Stimulated activated CD4-positive, alpha-beta T cell treated with anti-CD3 and anti-CD28 coated beads, TNF-alpha, amount 100 ng/mL, for 24 hours (primary cell): Measurements from ENCODE around the gene GEN1.
"Not testable (repeated sequence)": the region's sequence is repeated elsewhere in the genome, so short reads cannot be mapped to it uniquely, and the experiment has no call there.

Experiments used
- DNase-seq, 3 experiments: peaks; one replicate each; pipeline ENCODE4 v3.0.0-alpha.2; 2020; ENCODE audit warnings: low read depth in 3 of 3

GEN1 gene

GRCh38 chr2:17799301-17800120 is 45.6 kb downstream of the GEN1 start:
- DNase-seq, result no peak

DNA sequence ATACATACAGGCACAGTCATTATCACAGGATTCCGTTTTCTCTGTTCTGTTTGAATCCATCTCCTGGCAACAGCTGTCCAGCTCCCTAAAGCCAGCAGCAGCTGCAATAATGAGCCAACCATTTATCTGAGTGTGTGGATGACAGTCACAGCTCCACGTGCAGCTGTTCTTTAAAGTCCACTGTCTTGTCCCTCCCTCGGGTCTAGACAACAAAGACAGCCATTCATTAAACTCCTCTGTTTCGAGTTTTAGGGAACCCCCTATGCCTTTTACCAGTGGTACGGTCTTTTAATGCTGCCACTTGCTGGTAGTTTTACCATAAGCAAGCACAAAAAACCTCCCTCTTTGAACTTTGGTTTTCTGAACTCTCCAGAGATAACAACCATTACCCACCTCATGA is 46.3 kb downstream of the GEN1 start:
- DNase-seq, result no peak

DNA sequence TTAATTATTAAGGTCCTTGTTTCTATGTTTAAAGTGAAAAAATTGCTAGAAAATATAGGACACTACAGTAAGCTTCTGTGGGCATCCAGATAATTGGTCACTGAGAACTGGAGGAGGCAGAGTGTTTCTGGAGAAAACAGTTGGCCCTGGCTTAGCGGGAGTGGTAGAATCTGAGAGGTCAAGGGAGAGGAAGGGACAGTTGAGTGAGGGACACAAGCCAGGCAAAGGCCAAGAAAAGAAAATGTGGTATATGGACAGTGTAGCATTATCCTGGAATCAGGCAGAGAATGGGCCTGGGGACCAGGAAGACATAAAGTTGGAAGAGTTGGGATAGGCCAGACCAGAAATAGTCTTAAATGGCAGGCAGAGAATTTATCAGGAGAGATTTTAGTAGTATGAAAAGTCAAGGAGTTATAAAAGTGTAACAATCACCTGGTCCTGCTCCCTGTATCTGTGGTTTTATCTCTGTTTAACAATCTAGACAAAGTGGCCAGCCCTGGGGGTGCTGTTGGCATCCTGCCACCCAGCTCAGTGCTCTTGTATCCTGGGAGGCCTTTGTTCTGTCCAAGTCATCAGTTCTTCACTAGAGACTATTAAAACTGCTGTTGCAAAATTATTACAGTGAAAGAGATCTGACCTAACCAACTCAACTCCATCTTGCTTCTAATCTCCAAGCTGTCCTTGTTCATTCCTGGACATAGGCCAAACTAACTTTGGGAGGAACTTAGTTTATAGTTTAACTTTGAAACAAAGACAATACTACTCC is 46.9 kb downstream of the GEN1 start:
- no peak for DNase-seq

DNA sequence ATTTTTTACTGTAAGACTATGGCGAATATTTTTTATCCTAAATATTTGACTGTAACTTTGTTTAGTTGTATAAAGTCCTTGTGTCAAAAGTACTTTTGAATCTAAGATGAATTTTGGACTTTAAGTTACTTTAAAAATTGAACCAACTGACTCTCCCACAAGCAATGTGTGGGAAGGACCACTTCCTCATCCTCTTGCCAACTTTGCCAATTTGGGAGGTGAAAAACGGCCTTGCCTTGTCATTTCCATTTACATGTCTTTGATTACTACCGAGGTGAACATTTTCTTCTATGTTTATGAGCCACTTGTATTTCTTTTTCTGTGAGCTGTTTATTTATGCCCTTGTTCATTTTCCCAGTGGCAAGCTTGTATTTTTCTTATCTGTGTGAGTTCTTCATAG is 49.6 kb downstream of the GEN1 start:
- DNase-seq, result no peak

- DNase-seq, result no peak
Observed at GRCh38 chr2:17804358-17804757, 50.4 kb downstream of the GEN1 start.

DNA sequence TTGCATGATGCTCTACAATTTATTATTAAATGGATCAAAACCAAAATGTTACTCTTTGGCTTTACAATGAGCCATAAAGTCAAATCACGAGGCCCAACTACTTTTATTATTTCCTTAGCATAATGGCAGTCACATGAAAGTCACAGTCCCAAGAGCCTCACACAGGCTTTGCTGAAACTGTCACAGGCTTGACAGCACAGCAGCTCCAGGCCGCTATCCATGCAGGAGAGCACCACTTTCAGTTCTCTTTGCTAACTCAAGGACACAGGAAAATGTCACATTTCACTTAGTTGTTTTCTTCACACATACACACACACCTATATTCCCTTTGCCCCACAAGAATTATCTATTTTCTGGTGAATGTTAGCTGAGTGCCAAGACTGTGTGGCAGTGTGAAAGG is 51.2 kb downstream of the GEN1 start:
- no peak for DNase-seq

DNA sequence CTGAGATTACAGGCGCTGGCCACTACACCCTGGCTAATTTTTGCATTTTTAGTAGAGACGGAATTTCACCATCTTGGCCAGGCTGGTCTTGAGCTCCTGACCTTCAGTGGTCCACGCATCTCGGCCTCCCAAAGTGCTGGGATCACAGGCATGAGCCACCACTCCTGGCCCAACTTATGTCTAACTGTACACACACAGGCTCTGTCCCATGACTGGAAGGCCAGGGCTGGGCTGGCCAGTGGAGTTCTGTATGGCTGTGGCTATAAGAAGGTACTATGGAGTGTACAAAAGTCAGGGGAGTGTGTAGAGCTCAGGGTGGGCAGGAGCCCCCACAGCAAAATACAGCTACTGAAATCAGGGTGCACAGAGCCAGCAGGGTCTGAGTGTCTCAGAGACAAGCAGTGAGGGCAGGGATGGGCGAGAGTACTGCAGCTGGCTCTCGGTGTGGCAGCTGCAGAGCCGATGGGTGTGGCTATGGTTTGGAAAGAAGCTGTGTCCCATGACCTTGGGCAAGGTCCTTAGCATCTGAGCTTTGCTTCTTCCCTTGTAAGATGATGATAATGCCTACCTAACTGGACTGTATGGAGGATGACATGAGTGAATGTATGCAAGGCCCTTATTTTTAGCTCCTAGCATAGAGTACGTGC is 51.9 kb downstream of the GEN1 start:
- DNase-seq, result no peak

DNA sequence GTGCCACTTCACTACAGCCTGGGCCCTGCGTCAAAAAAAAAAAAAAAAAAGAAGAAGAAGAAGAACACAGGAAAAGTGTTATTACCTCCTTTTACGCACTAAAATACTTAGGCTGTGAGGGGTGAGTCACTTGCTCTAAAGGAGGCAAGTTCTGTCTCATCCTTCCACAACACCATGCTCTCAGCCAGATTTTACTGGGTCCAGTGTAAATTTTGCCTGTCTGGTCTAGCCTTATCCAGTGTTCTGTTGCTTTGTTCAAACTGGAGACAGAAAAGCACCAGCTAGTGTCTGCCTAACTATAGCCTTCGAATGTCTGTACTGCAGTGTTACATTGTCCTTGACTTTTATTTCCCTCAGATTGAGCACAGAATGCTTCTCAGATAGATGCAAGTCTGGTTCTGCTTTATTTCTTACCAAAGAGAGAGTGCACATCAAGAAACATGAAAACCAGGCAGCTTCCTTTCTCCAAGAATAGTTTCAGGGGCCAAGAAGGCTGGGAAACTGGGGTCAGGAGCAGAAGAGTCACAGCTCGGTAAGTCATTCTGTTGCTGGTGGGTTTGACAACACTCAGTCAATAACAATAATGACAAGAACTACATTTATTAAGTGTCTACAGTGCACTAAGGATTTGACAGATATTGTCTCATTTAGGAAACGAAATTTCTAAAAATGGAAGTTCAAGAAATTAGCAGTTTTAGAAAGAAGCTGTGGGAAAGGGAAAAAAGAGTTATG is 59.2 kb downstream of the GEN1 start:
- DNase-seq, result no peak

DNA sequence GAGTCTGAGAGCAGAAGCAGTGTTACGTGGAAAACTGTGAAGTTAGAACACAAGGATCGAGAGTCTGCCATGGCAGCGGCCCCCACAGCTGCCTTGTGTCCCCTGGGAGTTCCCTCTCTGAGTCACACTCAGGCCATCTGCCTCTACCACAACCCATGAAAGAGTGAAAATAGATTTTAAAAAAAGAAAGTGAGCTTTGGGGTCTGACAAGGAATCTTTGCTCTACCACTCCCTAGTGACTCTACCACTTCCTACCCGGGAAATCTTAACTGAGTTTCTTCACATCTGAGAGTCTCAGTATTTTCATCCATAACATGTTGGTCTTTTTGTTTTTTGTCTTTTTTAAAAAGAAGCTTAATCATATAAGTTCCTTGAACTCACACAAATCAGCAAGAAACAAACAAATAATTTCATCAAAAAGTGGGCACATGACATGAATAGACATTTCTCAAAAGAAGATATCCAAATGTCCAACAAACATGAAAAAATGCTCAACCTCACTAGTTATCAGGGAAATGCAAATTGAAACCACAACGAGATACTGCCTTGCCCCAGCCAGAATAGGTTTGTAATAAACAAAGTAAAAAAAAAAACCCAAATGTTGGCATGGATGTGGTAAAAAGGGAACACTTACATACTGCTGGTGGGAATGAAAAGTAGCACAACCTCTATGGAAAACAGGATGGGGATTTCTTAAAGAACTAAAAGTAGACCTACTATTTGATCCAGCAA is 60.0 kb downstream of the GEN1 start:
- no peak for DNase-seq

GRCh38 chr2:17814601-17815000 is 60.7 kb downstream of the GEN1 start:
- no peak for DNase-seq

GRCh38 chr2:17815468-17816184 is 61.7 kb downstream of the GEN1 start:
- DNase-seq, result no peak

GRCh38 chr2:17816396-17817245 is 62.7 kb downstream of the GEN1 start, which contains the start of gene MSGN1:
MSGN1 (plus strand) TSS chr2:17816460; CDS start chr2:17816519, 59 bp downstream.
- no peak for DNase-seq

DNA sequence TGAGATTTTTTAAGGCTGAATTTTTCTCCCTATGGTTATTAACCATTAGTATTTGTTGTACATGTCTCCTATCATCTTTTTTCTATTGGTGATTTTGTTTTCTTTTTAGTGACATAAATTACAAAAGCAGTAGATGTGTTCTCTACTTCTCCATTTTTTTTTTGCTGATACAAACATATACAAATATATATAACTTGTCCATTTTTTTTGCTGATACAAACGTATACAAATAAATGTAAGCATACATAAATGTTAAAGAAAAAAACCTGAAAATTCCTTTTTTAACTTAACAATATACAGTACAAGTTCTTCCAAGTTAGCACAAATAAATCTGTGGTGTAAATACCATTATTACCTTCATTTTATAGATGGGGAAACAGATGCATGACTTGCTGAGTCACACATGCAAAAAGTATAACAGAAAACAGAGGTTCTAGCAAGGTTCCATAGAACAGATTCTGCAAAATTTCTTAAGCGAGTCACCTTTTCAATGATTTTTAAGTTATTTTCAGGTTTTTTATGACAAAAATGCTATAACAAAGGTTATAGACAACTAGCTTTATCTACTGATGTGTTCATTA is 64.4 kb downstream of the GEN1 start:
- no peak for DNase-seq

DNA sequence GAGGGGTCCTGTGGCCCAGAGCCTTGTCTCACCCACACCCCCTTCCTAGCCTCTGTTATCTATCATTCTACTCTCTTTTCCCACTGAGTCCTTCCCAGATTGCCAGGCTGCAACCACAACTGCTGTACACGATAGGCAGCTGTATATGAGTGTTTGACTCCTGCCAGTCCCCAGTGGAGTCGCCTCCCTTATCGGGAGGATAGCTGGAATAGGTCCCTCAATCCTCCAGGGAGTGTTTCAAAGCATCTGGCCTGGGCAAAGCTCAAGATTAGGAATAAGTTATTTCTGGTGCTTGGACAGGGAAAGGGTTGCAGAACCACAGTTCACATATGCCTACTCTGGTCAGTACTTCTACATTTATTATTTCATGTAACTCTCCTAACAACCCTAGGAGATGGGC is 67.1 kb downstream of the GEN1 start:
- no peak for DNase-seq

- no peak for DNase-seq
Observed at GRCh38 chr2:17821535-17822444, 67.9 kb downstream of the GEN1 start.

DNA sequence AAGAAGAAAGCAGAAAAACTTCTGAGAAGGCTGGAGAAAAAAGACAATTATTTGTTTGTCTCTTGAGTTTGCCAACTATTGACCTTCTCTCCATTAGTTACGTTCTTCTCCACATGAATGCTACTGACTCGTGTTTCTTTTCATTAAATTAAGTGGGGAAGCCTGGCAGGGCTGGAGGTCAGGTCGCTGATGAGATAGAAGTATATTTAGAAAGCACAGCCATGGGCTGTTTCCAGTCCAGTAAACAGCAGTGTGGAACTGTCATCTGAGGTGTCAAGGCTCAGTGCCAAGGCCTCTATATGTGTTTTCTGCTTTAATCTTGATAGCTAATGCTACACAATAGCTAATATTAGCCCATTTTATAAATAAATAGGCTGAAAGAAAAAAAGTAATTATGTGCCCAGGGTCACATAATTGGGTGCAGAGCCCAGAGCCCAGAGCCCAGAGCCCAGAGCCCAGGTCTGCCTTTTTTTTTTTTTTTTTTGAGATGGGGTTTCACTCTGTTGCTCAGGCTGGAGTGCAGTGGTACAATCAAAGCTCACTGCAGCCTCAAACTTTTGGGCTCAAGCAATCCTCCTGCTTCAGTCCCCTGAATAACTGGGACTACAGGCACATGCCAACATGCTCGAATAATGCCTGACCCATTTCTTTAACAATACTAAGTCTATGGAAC is 68.6 kb downstream of the GEN1 start:
- DNase-seq, result no peak

DNA sequence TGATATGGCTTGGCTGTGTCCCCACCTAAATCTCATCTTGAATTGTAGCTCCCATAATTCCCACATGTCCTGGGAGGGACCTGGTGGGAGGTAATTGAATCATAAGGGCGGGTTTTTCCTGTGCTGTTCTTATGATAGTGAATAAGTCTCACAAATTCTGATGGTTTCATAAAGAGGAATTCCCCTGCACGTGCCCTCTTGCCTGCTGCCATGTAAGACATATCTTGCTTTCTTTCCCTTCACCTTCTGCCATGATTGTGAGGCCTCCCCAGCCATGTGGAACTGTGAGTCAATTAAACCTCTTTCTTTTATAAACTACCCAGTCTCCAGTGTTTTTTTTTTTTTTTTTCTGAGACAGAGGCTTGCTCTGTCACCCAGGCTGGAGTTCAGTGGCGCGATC is 69.7 kb downstream of the GEN1 start:
- not testable (repeated sequence) for DNase-seq

DNA sequence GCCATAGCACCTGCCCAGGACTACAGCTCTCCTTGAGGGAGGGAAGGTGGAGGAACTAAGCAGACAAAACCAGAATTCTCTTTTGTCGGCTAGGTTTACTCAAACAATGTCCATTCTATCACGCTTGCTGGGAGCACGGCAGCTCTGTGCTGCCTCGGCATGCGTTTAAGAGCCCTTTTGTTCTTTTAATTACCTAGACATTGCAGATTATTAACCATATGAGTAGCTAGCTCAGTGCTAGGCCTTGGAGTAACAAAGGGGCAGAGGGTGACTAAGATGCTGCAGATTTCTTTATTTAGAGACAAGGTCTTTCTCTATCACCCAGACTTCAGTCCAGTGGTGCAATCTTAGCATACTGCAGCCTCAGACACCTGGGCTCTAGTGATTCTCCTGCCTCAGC is 73.4 kb downstream of the GEN1 start:
- no peak for DNase-seq
